ENCODE results near the gene RPN1. TPM values are rescaled to one million over a fixed set of nuclear protein-coding genes. Genes with fewer than 3 reads are reported as not detected.

The RPN1 gene
- total RNA-seq, 1 donor from 2014 or later, result 283 TPM

DNA sequence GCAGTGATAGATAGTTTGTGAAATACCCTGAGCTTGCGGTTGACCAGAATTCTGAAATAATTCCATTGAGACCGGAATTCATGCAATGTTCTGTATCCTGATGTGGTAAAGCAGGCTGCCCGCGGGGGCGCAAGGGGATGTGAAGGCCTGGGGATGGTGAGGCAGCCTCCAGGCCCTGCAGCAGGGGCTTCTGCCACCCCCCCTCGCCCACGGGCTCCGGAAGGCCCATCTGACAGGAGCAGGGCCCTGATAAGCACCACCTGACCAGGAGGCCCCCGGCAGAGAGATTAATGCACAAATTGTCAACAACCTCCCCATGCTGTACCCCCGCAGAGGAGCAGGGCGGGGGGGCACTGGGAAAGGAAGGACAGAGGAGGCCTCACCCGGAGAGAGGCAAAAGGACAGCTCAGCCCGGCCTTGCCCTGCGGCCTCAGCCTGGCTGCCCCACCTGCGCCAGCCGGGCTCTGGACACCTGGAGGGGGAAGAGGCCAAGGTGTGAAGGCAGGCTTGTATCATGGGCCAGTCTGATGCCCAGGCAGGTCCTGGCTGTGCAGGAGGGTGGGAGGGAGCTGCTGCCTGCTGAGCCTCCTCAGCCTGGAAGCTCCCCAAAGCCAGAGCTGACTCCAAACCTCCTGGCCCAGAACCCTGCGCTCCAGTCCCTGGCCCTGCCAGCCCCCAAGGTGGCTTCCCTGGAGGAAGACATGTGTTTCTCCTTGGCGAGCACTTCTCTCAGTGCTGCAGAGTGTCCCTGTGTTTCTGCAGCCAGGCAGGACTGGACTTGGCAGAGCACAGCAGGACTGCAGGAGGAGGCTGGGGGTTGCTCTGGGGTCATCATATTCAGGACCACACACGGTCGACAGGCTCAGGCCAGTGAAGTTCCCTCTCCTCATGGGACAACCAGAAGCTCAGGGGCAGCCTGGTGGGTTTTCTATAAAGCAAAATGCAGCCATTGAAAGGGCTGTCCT, 46.5 kb downstream of the RPN1 start:
- Histone ChIP-seq H2AFZ (ENCODE audit: low read depth, low read length) (no peak overlapping the region), H3K27me3 (ENCODE audit: insufficient read depth, low read length) (no peaks in the 10 kb centered on the region), H3K79me2 (ENCODE audit: insufficient read depth, low read length) (no peaks in the 10 kb centered on the region), H3K4me1 (ENCODE audit: insufficient read depth, low read length) (peaks cover 5% of the 10 kb centered on the region), H3K9ac (ENCODE audit: low read length) (no peak overlapping the region), H3K9me3 (ENCODE audit: insufficient read depth, low read depth, low read length) (no peaks in the 10 kb centered on the region), H3K4me3 (ENCODE audit: insufficient read depth, low read depth, low read length) (no peak overlapping the region), H3K36me3 (ENCODE audit: insufficient read depth, low read length) (no peaks in the 10 kb centered on the region), H3K4me2 (ENCODE audit: low read length) (no peak overlapping the region), H3K27ac (ENCODE audit: low read depth, low read length) (no peak overlapping the region), H4K20me1 (ENCODE audit: insufficient read depth, low read length) (peaks cover 14% of the 10 kb centered on the region)
- FAIRE-seq, result no peak
- no peak for DNase-seq (ENCODE audit: low read depth)
- TF ChIP-seq EZH2 (IDR thresholded peaks at IDR 0.05; ENCODE audit: insufficient read depth, low read length), result no peak
- TF ChIP-seq CTCF (IDR thresholded peaks at IDR 0.05; ENCODE audit: insufficient read depth, low read depth, low read length), result no peak
- H3K9me3 Mint-ChIP-seq (ENCODE audit: unreplicated experiment), result no peaks in the 10 kb centered on the region
- no peak overlapping the region for H3K4me3 Mint-ChIP-seq (ENCODE audit: unreplicated experiment)
- H3K27me3 Mint-ChIP-seq (ENCODE audit: low read depth, unreplicated experiment), result no peaks in the 10 kb centered on the region
- no peaks in the 10 kb centered on the region for H3K4me1 Mint-ChIP-seq (ENCODE audit: low read depth, unreplicated experiment)
- no peaks in the 10 kb centered on the region for H3K36me3 Mint-ChIP-seq (ENCODE audit: low read depth, unreplicated experiment)
- H3K27ac Mint-ChIP-seq (ENCODE audit: unreplicated experiment), result no peak overlapping the region

DNA sequence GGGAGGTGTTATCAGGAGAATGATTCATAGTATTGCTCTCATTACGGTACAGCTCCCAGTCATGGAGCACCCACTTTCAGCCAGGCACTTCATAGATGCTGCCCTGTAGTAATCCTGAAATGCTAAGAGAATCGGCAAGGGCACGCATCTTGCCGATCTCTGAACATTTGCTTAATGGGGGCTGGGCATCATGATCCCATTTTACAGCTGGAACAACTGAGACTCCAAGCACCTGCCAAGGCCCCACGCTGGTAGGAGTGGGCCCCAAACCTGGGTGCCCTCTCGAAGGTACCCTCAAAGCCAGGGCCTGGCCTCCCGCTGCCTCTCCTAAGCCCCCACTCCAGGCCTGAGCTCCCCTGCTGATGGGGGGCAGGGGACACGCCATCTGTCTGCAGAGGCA, 47.3 kb downstream of the RPN1 start:
- Histone ChIP-seq H3K36me3 (ENCODE audit: insufficient read depth, low read length) (no peaks in the 10 kb centered on the region), H3K79me2 (ENCODE audit: insufficient read depth, low read length) (no peaks in the 10 kb centered on the region), H3K4me2 (ENCODE audit: low read length) (no peak overlapping the region), H3K27me3 (ENCODE audit: insufficient read depth, low read length) (no peaks in the 10 kb centered on the region), H3K4me1 (ENCODE audit: insufficient read depth, low read length) (peaks cover 3% of the 10 kb centered on the region), H2AFZ (ENCODE audit: low read depth, low read length) (no peak overlapping the region), H3K9ac (ENCODE audit: low read length) (no peak overlapping the region), H4K20me1 (ENCODE audit: insufficient read depth, low read length) (peaks cover 10% of the 10 kb centered on the region), H3K9me3 (ENCODE audit: insufficient read depth, low read depth, low read length) (no peaks in the 10 kb centered on the region), H3K4me3 (ENCODE audit: insufficient read depth, low read depth, low read length) (no peak overlapping the region), H3K27ac (ENCODE audit: low read depth, low read length) (no peak overlapping the region)
- Mint-ChIP-seq H3K27me3 (ENCODE audit: low read depth, unreplicated experiment) (no peaks in the 10 kb centered on the region), H3K36me3 (ENCODE audit: low read depth, unreplicated experiment) (no peaks in the 10 kb centered on the region), H3K4me3 (ENCODE audit: unreplicated experiment) (no peak overlapping the region), H3K4me1 (ENCODE audit: low read depth, unreplicated experiment) (no peaks in the 10 kb centered on the region), H3K27ac (ENCODE audit: unreplicated experiment) (no peak overlapping the region), H3K9me3 (ENCODE audit: unreplicated experiment) (no peaks in the 10 kb centered on the region)
- TF ChIP-seq CTCF (IDR thresholded peaks at IDR 0.05; ENCODE audit: insufficient read depth, low read depth, low read length) (no peak), EZH2 (IDR thresholded peaks at IDR 0.05; ENCODE audit: insufficient read depth, low read length) (no peak)
- FAIRE-seq (no peak), DNase-seq (ENCODE audit: low read depth) (no peak)

All from astrocyte (in vitro differentiated cells and primary cell).